OCI-LY1 (cell line): ENCODE results near the gene N4BP3.

ENCODE experiments used
- CTCF ChIP-seq: fragments of 200-600 bp; sonication (generic), shearing (Covaris generic); IDR thresholded peaks from 2 replicates; pipeline ENCODE4 v1.5.1; 2017; ENCODE audit warnings: mild to moderate bottlenecking, antibody characterized with exemption, low read length, moderate library complexity, mixed read lengths
- EZH2 ChIP-seq: fragments of 200-600 bp; sonication (generic), shearing (Covaris generic); IDR thresholded peaks from 2 replicates; pipeline ENCODE4 v1.8.0; 2017; ENCODE audit warnings: borderline replicate concordance, mixed run types, mild to moderate bottlenecking, antibody characterized with exemption, low read length, moderate library complexity, mixed read lengths

GRCh38 chr5:178068293-178068692 lies 45.0 kb upstream of the N4BP3 start:
- TF ChIP-seq CTCF, result no peak
- no peak for TF ChIP-seq EZH2
